ENCODE results near the gene LCE1D. TPM values are rescaled to one million over a fixed set of nuclear protein-coding genes. Genes with fewer than 3 reads are reported as not detected.

The LCE1D gene, protein sequence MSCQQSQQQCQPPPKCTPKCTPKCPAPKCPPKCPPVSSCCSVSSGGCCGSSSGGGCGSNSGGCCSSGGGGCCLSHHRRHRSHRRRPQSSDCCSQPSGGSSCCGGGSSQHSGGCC
- total RNA-seq (2014; rRNA removed; shearing (Covaris generic)) (not detected in 2 replicates), polyA plus RNA-seq (2016; fragmentation: Nextera tagmentation; extraction: Ambion mirVana) (not detected in 2 replicates)
- long read RNA-seq: 0 reads

DNA sequence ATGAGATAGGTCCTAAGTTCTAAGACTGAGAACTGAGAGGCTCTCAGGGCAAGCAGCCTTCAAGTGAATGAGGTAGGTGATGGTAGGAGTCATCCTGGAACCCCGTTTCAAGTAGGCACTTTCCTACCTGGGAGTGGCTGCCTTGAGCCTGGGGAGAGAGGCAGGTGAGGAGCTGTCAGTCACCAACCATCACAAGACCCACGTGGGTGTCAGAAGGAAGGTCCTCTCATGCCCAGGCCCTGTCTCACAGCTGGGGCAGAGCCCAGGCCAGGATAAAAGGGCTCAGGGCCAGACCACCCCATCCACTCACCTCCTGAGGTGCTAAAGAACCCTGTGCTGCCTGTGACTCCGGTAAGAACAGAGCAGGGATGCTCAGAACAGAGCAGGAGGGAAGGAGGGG is at the start of gene LCE1D:
LCE1D (plus strand) TSS at position 301 of the 400 bp plus-strand sequence. CDS start 1,074 bp downstream, outside the sequence.
- Mint-ChIP-seq H3K36me3 (ENCODE audit: low read depth) (no peaks in the 10 kb centered on the region), H3K27me3 (ENCODE audit: insufficient read depth, low read depth, poor library complexity) (peaks cover 3% of the 10 kb centered on the region), H3K9me3 (no peaks in the 10 kb centered on the region), H3K4me1 (peaks cover 2% of the 10 kb centered on the region; the same call in 1 of the 3 replicates), H3K4me3 (no peak within 1 kb of the TSS), H3K27ac (no peak within 1 kb of the TSS)
- no peaks in the 10 kb centered on the region for H3K79me2 ChIP-seq (replicated peaks; ENCODE audit: insufficient read depth)
- no peak within 1 kb of the TSS for H2AFZ ChIP-seq
- DNase-seq (ENCODE audit: low spot score) (no peak), ATAC-seq (no peak)
- no peak within 1 kb of the TSS for H3K4me2 ChIP-seq
- no peaks in the 10 kb centered on the region for H3K4me1 ChIP-seq (ENCODE audit: insufficient read depth)
- no peaks in the 10 kb centered on the region; the same call in 1 of the 2 replicates for H3K9me2 ChIP-seq (ENCODE audit: insufficient read depth)
- H3K4me3 ChIP-seq: no peak within 1 kb of the TSS
- H4K20me1 ChIP-seq (replicated peaks; ENCODE audit: insufficient read depth): no peaks in the 10 kb centered on the region
- H3F3A ChIP-seq (replicated peaks; ENCODE audit: low read depth): no peaks in the 10 kb centered on the region
- no peak within 1 kb of the TSS for H3K27ac ChIP-seq (ENCODE audit: low read depth)
- H3K36me3 ChIP-seq (ENCODE audit: insufficient read depth): no peaks in the 10 kb centered on the region
- H3K27me3 ChIP-seq (ENCODE audit: insufficient read depth): no peaks in the 10 kb centered on the region
- TF ChIP-seq EZH2 (IDR thresholded peaks at IDR 0.05; ENCODE audit: low read depth, unreplicated experiment) (no peak), EZH2phosphoT487 (IDR thresholded peaks at IDR 0.05; ENCODE audit: unreplicated experiment) (no peak), ZNF331 (CRISPR knock-in tag; IDR thresholded peaks at IDR 0.05; ENCODE audit: low read depth) (no peak), JUNB (IDR thresholded peaks at IDR 0.05; ENCODE audit: unreplicated experiment) (no peak)

DNA sequence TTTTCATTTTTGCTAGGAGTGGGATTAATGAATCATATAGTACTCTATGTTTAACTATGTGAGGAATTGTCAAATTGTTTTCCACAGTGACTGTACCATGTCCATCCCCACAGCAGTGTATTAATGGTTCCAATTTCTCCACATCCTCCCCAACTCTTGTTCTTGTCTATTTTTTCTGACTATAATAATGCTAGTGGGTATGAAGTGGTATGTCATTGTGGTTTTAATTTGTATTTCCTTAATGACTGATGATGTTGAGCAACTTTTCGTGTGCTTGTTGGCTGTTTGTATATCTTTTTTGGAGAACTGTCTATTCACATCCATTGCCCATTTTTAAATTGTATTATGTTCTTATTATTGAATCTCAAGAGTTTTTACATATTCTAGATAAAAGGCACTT is 48.7 kb upstream of the LCE1D start:
- Histone ChIP-seq H3K4me1 (ENCODE audit: insufficient read depth) (peaks cover 4% of the 10 kb centered on the region), H3F3A (replicated peaks; ENCODE audit: low read depth) (no peaks in the 10 kb centered on the region), H4K20me1 (replicated peaks; ENCODE audit: insufficient read depth) (no peaks in the 10 kb centered on the region; the same call in 1 of the 2 replicates), H3K9me2 (ENCODE audit: insufficient read depth) (no peaks in the 10 kb centered on the region), H3K79me2 (replicated peaks; ENCODE audit: insufficient read depth) (no peaks in the 10 kb centered on the region), H3K36me3 (ENCODE audit: insufficient read depth) (no peaks in the 10 kb centered on the region), H3K27ac (ENCODE audit: low read depth) (no peak overlapping the region), H3K4me2 (no peak overlapping the region), H3K27me3 (ENCODE audit: insufficient read depth) (no peaks in the 10 kb centered on the region), H3K4me3 (no peak overlapping the region), H2AFZ (no peak overlapping the region)
- Mint-ChIP-seq H3K4me1 (peaks cover 3% of the 10 kb centered on the region; the same call in 2 of the 3 replicates), H3K9me3 (no peaks in the 10 kb centered on the region), H3K27ac (no peak overlapping the region), H3K27me3 (ENCODE audit: insufficient read depth, low read depth, poor library complexity) (no peaks in the 10 kb centered on the region), H3K4me3 (no peak overlapping the region), H3K36me3 (ENCODE audit: low read depth) (no peaks in the 10 kb centered on the region)
- no peak for ATAC-seq
- no peak for TF ChIP-seq STAT1 (IDR thresholded peaks at IDR 0.05; ENCODE audit: unreplicated experiment)
- TF ChIP-seq EZH2phosphoT487 (IDR thresholded peaks at IDR 0.05; ENCODE audit: unreplicated experiment): no peak
- DNase-seq (ENCODE audit: low spot score): no peak

DNA sequence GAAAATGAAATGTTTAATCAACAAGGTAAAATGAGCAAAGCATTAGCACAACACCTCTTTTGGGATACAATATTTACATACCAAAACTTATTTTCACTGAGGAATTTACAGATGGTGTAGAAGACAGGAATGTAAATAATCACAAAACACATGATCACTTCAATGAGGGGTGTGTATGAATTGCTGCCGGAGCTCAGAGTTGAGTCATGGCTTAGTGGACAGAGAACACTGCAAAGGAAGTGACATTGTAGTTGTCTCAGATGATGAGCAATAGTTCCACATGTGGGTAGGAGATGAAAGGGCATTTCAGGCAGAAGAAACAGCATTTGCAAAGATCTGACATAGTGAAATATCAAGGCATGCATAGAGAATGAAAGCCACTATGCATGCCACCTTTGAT is 44.3 kb upstream of the LCE1D start:
- no peaks in the 10 kb centered on the region; the same call in 1 of the 2 replicates for H3K4me1 ChIP-seq (ENCODE audit: insufficient read depth)
- Mint-ChIP-seq H3K9me3 (no peaks in the 10 kb centered on the region), H3K27ac (no peak overlapping the region), H3K4me3 (no peak overlapping the region), H3K27me3 (ENCODE audit: insufficient read depth, low read depth, poor library complexity) (no peaks in the 10 kb centered on the region), H3K36me3 (ENCODE audit: low read depth) (no peaks in the 10 kb centered on the region), H3K4me1 (peaks cover 11% of the 10 kb centered on the region; the same call in 2 of the 3 replicates)
- TF ChIP-seq NANOG (IDR thresholded peaks at IDR 0.05; ENCODE audit: borderline replicate concordance): no peak
- TF ChIP-seq EZH2 (IDR thresholded peaks at IDR 0.05; ENCODE audit: low read depth, unreplicated experiment): no peak
- TF ChIP-seq, protein P1, sequence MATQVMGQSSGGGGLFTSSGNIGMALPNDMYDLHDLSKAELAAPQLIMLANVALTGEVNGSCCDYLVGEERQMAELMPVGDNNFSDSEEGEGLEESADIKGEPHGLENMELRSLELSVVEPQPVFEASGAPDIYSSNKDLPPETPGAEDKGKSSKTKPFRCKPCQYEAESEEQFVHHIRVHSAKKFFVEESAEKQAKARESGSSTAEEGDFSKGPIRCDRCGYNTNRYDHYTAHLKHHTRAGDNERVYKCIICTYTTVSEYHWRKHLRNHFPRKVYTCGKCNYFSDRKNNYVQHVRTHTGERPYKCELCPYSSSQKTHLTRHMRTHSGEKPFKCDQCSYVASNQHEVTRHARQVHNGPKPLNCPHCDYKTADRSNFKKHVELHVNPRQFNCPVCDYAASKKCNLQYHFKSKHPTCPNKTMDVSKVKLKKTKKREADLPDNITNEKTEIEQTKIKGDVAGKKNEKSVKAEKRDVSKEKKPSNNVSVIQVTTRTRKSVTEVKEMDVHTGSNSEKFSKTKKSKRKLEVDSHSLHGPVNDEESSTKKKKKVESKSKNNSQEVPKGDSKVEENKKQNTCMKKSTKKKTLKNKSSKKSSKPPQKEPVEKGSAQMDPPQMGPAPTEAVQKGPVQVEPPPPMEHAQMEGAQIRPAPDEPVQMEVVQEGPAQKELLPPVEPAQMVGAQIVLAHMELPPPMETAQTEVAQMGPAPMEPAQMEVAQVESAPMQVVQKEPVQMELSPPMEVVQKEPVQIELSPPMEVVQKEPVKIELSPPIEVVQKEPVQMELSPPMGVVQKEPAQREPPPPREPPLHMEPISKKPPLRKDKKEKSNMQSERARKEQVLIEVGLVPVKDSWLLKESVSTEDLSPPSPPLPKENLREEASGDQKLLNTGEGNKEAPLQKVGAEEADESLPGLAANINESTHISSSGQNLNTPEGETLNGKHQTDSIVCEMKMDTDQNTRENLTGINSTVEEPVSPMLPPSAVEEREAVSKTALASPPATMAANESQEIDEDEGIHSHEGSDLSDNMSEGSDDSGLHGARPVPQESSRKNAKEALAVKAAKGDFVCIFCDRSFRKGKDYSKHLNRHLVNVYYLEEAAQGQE (IDR thresholded peaks at IDR 0.05; ENCODE audit: unreplicated experiment): no peak
- TF ChIP-seq JUNB (IDR thresholded peaks at IDR 0.05; ENCODE audit: unreplicated experiment): no peak
- no peak for TF ChIP-seq ZNF331 (CRISPR knock-in tag; IDR thresholded peaks at IDR 0.05; ENCODE audit: low read depth)
- TF ChIP-seq EZH2phosphoT487 (IDR thresholded peaks at IDR 0.05; ENCODE audit: unreplicated experiment): no peak
- no peaks in the 10 kb centered on the region for H3K79me2 ChIP-seq (replicated peaks; ENCODE audit: insufficient read depth)
- 0 out of 2 replicates have a peak, but pooled peaks cover 5% of the 10 kb centered on the region for H3K9me2 ChIP-seq (ENCODE audit: insufficient read depth)
- H3F3A ChIP-seq (replicated peaks; ENCODE audit: low read depth): no peaks in the 10 kb centered on the region
- H4K20me1 ChIP-seq (replicated peaks; ENCODE audit: insufficient read depth): no peaks in the 10 kb centered on the region; the same call in 1 of the 2 replicates
- no peaks in the 10 kb centered on the region for H3K36me3 ChIP-seq (ENCODE audit: insufficient read depth)
- H3K4me2 ChIP-seq: no peak overlapping the region
- H3K4me3 ChIP-seq: no peak overlapping the region
- no peaks in the 10 kb centered on the region for H3K27me3 ChIP-seq (ENCODE audit: insufficient read depth)
- no peak overlapping the region for H2AFZ ChIP-seq
- no peak for DNase-seq (ENCODE audit: low spot score)
- H3K27ac ChIP-seq (ENCODE audit: low read depth): no peak overlapping the region
- ATAC-seq: no peak

Measured in GM23338 (cell line).